HL-60 (cell line): ENCODE measurements around the gene UBN1.

Experiments used
- CTCF ChIP-seq: IDR thresholded peaks from one replicate; pipeline ENCODE4 v1.5.1; 2011; ENCODE audit warnings: low read length, control low read depth, inconsistent platforms; ENCODE audit not compliant: insufficient read depth
- GABPA ChIP-seq: IDR thresholded peaks from 2 replicates; pipeline ENCODE4 v1.6.1; 2012; ENCODE audit warnings: low read depth
- REST ChIP-seq: IDR thresholded peaks from 2 replicates; pipeline ENCODE4 v1.6.1; 2012; ENCODE audit warnings: low read depth; ENCODE audit not compliant: insufficient replicate concordance

- TF ChIP-seq CTCF (no peak), GABPA (no peak), REST (no peak)
Measured at GRCh38 chr16:4915226-4915761, 68.0 kb downstream of the UBN1 start.
